Transverse colon (tissue), 4 donors: ENCODE measurements around the gene SPTBN1.

Experiments
- CTCF ChIP-seq, 5 experiments: fragments of 200-600 bp in 3 of 5; fragments of 450-650 bp in 2 of 5; sonication (generic) in 3 of 5; IDR thresholded peaks; 1 replicate in 2 of 5; 2 replicates in 3 of 5; pipeline ENCODE4 v1.5.1; 2016 to 2017; ENCODE audit warnings: antibody characterized with exemption in 5 of 5, inconsistent platforms in 3 of 5, mild to moderate bottlenecking in 2 of 5, moderate library complexity in 1 of 5
- EP300 ChIP-seq: sonication (generic); formaldehyde crosslinking; IDR thresholded peaks from one replicate; pipeline ENCODE4 v1.6.1; 2017; ENCODE audit warnings: antibody characterized with exemption, low read depth
- POLR2A ChIP-seq: fragments of 450-650 bp; IDR thresholded peaks from one replicate; pipeline ENCODE4 v1.6.1; 2016; ENCODE audit warnings: antibody characterized with exemption, mild to moderate bottlenecking, moderate library complexity
- POLR2AphosphoS5 ChIP-seq, 3 donors: sonication (generic); formaldehyde crosslinking; IDR thresholded peaks; one replicate each; pipeline ENCODE4 v1.6.1; 2016; ENCODE audit warnings: antibody characterized with exemption in 3 of 3

- TF ChIP-seq CTCF (IDR thresholded peaks at IDR 0.05): no peak
- TF ChIP-seq POLR2AphosphoS5 (IDR thresholded peaks at IDR 0.05): no peak
- TF ChIP-seq POLR2A: no peak
- no peak for TF ChIP-seq EP300
These were observed 68.3 kb downstream of the SPTBN1 start for GRCh38 chr2:54524226-54524991.
